Stimulated activated CD4-positive, alpha-beta T cell treated with anti-CD3 and anti-CD28 coated beads, TNF-alpha, amount 100 ng/mL, for 1 hour (primary cell): ENCODE measurements around the gene PARD6G.

Experiments
- DNase-seq, 3 donors: peaks; one replicate each; pipeline ENCODE4 v3.0.0-alpha.2; 2020; ENCODE audit warnings: low read depth in 3 of 3, low spot score in 1 of 3

PARD6G gene

GRCh38 chr18:80108739-80109675, 138.3 kb downstream of the PARD6G start, which contains the start of gene ADNP2:
TSS of gene ADNP2 (plus strand) at chr18:80109262. CDS start at chr18:80117543, 8,281 bp downstream.
- peak; percentile 52 to 62 (median 56) for DNase-seq

- DNase-seq = no peak
Measured at GRCh38 chr18:80108121-80108536, 139.2 kb downstream of the PARD6G start.

- DNase-seq = no peak
Measured at GRCh38 chr18:80107426-80107825, 139.9 kb downstream of the PARD6G start.
